ENCODE data around the gene EXT2.

Gene EXT2

GRCh38 chr11:44136176-44136945, 40.9 kb downstream of the EXT2 start:
- no peak for DNase-seq

GRCh38 chr11:44137057-44137456, 41.6 kb downstream of the EXT2 start:
- DNase-seq = no peak

DNA sequence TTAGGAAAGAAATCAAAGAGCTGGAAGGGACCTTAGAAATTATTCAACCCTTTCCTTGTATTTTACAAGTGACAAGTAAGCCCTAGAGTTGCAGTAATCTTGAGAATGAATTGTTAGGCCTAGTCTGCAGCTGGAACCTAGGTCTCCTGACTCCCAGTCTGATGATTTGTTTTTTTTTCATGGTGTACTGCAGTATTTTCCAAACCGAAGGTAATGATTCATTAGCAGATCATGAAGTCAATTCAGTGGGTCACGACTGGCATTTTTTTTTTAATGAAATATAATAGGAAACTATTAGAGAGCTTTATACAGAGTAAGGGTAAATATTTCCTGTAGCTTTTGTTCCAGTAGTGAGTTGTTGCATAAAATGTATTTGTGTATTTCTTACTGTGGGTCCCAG, 42.8 kb downstream of the EXT2 start:
- DNase-seq = no peak

GRCh38 chr11:44138980-44139379, 43.5 kb downstream of the EXT2 start:
- DNase-seq = no peak

DNA sequence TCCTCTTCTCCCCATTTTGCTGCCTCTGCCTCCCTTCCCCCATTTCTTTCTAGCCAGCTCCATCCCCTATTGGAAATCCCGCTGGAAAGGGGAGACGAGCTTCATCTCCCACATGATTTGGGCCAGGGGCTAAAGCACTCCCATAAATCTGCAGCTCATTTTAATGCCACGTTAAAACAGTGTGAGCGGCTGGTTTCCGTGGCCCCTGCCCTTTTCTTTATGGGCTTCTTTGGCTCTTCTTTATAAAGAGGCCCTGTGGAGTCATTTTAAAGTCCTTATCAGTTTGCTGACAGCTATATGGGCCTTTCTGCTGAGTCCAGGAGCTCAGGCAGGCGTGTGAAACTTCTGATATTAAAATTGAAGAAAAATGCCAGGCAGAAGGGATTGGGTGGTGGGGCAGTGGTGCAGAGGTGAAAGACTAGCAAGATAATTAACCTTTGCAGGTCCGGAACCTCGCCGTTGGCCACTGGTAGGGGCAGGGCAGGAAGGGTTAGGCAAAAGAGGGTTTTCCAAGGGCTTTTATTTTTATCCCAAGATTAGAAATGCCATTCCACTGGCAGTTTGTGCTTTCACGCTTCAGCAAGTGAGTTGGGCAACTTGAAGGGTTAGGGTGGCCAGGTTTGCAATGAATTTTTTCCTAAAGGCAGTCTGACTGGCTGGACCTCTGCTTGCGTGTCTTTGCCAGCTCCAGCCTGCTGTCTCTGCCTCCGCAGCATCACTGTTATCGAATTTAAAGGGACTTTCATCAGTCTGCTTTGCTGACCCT, 44.3 kb downstream of the EXT2 start:
- no peak for DNase-seq

- DNase-seq = no peak
Observed at GRCh38 chr11:44140372-44140771, 44.9 kb downstream of the EXT2 start.

DNA sequence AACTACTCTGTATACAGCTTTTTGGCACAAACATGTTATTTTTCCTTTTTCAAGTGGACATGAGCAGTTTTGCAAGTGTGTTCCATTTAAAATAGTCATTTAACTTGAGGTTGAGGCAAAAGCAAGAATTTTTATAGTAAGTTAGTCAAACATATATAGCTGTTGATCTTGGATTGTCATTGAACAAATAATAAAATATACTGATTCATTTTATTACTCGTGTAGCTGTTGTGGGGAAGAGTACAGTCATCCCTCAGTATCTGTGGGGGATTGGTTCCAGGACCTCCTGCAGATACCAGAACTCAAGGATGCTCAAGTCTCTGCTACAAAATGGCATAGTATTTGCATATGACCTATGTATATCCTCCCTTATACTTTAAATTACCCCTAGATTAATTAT, 45.3 kb downstream of the EXT2 start:
- DNase-seq = no peak

GRCh38 chr11:44143987-44144909, 48.8 kb downstream of the EXT2 start:
- DNase-seq = peak; percentile 29 to 64 (median 56)

DNA sequence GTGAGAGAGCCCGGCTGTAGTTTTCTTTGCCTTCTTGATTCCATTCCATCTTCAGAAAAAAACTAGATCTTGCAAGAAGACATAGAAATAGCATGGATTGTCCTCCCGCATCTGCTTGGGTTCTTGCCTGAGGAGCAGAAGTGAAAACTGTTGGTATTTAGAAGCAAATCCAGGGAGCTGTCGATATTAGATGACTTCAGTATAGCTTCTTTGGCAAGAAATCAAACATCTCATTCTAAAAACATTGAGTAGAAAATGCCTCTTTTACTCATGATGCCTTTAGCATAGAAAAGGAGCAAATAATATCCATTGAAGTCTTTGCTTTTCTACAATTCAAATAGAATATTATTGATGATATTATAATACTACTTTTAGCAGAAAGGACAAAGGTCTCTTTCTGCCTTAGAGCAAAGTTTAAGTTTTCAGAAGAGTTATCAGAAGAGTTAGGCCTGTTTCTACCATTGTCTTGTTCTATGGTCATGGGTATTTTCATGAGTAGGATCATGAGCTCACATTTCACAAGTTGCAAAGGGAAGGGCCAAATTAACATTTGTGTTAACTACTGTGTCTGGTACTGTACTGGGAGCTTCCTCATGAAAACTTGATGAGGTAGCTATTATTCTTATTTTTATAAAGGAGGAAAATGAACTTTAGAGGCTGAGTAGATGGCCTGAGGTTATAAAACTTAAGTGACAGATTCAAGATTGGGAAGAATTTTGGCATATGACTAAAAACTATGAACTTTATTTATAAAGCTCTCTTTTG, 49.7 kb downstream of the EXT2 start:
- DNase-seq = peak; percentile 38 to 75 (median 55)

DNA sequence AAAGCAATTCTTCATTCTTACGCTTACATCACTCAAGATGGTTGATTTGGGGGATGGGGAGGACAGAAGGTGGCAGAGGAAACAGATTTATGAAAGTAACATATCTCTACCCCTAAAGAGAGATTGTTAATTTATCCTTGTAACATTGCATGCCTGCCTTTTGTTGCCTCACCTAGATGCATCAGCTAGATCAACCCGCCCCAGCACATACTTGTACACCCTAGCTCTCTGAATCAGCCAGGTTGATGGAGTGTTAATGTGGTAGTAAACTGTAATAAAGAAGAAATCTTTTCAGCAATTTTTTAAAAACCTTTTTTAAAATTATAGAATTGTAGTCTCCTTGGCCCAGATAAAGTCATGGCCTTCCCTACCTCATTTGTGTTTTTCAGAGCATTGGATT, 51.5 kb downstream of the EXT2 start:
- DNase-seq = no peak

DNA sequence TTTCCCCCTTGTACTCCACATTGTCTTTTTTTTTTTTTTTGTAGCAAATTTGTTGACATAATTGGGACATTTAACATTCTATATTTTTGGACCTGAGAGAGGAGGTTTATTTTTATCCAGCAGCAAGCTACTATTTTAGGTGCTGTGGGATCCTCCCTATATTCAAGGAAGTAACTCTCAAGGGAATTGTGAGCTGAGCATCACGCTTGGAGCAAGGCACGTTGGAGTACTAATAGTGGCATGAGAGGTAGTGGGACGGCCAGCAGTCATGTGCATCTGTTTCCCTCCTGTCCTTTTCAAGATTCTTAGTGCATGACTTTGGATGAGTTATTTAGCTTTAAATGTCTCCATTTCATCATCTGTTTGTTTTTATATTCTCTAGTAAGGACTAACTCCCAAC, 52.3 kb downstream of the EXT2 start:
- no peak for DNase-seq

DNA sequence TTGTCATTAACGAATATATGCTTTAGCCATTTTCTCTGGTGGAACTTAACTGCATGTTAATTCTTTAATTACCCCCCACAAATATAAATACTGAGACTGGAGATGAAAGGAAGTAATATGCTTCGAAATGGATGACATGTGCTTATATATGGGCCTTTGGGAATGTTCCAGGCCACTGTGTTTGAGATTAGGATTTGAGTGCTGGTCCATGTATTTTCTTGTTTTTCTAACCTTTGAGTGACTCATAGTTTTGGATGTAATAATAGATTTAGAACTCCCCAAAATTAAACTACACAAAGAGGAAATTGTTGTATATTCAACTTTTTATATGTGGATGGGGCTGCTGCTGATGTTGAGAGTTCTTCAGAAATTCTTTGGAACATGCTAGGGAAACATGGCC, 54.2 kb downstream of the EXT2 start:
- no peak for DNase-seq

DNA sequence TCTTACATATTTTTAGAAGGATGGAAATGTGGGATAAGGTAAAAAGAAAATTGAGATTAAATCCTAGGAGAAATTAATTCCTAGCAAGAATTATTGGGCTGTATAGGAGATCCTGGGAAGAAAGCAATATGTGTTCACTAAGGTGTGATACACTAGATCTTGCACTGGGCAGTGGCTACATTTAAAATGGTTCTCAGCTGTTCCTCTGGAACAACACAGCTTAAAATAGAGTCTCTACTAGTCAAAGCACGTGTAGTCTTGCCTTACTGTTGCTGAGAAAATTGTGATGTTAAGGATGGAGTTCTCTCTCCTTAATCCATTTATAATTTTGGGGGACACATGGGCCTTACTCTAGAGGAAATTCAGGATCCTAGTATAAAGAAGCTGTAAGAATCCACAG, 54.9 kb downstream of the EXT2 start:
- no peak for DNase-seq

DNA sequence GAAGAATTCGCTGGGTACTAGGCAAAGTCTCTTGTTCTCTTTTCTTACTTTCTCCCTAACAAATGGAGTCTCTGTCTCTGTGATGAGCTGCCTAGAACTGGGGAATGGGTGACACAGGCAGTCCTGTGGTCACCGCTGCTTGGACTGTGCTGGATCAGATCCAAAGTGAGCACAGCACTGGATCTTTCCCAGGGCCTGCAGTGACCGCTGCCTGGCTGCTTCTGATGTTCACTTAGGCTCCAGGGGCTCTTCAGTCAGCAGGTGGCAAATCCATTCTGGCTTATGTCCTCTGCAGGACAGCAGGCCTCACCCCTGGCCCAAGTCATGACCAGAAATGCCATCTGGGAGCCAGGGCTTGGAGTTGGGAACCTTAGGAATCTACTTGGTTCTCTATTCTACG, 61.5 kb downstream of the EXT2 start:
- no peak for DNase-seq

DNA sequence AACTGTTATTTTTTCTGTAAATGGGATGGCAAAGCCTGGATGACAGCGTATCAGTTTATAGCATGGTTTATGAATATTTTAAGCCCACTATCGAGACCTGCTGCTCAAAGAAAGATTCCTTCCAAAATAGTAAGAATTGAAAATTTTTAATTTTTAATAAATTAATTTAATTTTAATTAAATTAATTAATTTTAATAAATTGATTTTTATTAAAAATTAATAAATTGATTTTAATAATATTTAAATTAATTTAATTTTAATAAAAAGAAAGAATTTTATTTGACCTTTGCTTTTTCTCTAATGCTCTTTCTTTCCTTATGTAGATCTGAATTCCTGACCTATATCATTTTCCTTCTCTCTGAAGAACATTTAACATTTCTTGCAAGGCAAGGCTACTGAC, 62.9 kb downstream of the EXT2 start:
- DNase-seq = no peak

GRCh38 chr11:44159848-44160721, 64.6 kb downstream of the EXT2 start:
- peak in 1 of 4 experiments; percentile 16 for DNase-seq

DNA sequence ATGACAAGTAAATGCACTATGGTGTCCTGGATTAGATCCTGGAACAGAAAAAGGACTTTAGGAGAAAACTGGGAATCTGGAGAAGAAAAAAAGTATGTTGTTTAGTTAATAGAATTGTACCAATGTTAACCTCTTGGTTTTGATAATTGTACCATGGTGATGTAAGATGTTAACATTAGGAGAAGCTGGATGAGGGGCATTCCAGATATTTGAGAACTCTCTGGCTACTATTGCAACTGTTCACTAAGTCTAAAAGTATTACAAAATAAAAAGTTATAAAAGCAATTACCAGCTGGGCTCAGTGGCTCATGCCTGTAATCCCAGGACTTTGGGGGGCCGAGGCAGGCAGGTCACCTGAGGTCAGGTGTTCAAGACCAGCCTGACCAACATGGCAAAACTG, 66.5 kb downstream of the EXT2 start:
- no peak for DNase-seq

DNA sequence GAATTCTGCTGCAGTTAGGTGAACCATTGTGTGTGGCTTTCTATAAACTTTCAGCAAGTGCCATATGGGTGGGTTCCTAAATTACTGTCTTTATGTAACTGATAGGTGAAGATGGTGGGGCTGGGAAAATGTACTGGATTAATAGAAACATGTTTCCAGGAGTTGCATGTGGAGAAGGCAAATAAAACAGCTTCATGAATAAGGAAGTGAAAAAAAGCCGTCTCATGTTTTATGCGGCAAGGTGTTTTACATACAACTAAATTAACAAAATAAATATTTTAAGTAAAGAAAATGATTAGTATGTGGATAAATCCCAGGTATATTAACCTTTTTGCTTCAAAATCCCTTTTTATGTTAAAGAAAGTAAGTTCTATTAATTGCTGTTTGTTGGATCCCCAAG, 67.2 kb downstream of the EXT2 start:
- no peak for DNase-seq

DNA sequence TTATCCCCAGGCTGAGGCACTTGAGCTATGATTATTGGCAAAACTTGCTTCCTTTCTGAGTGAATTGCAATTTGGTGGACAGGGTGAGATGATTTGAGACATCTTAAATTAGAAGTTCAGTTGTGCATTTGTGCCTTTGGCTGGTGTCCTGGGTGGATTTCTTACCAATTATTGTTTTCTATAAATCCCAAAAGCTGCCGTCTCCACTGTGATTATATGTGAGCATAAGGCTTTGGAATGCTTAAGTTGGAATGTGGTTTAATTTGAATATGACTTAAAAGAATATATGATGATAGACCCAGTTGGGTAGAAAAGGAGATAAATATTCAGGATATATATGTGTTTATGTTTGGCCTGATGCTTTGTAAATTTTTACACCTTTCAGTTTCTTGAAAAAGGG, 70.0 kb downstream of the EXT2 start:
- DNase-seq = no peak

- no peak for DNase-seq
Observed at GRCh38 chr11:44167046-44167445, 71.6 kb downstream of the EXT2 start.

DNA sequence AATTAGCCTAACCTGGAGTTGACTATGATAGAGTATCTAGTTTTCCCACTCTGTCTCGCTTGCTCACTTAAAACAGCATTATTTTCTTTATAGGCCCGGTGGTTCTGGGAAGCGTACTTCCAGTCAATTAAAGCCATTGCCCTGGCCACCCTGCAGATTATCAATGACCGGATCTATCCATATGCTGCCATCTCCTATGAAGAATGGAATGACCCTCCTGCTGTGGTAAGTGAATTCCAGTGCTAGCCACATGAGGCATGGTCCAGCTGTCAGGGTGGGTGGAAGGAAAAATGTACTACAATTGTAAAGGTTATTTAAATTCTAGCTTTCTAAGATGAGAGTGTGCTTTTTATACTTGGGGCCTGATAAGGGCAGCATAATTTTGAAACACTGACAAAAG, 76.0 kb downstream of the EXT2 start:
- DNase-seq = no peak
